ENCODE data around the gene ENTREP1.

GRCh38 chr9:69391946-69392345 is 66.9 kb downstream of the ENTREP1 start:
- no peak for TF ChIP-seq CTCF (IDR thresholded peaks at IDR 0.05; ENCODE audit: insufficient read depth, low read length)
- TF ChIP-seq REST (IDR thresholded peaks at IDR 0.05; ENCODE audit: insufficient replicate concordance, low read depth), result no peak
- TF ChIP-seq POLR2AphosphoS5 (IDR thresholded peaks at IDR 0.05; ENCODE audit: low read depth), result no peak
- TF ChIP-seq SPI1 (IDR thresholded peaks at IDR 0.05; ENCODE audit: borderline replicate concordance, low read depth), result no peak

All from HL-60 (cell line).